Measurements from ENCODE around the gene GREB1L. TPM values are rescaled to one million over a fixed set of nuclear protein-coding genes. Genes with fewer than 3 reads are reported as not detected.
A peak's percentile ranks its signal among the peaks of the same experiment; 100 is the strongest.

GREB1L gene
- total and polyA plus RNA-seq, 2 donors from 2014 or later: 0.79 TPM; not detected in 1

- intact Hi-C loops (cut with DNase I): no loop called here
- H3K4me1 ChIP-seq (ENCODE audit: control insufficient read depth in 2 of 3, insufficient read depth in 2 of 3, low read depth in 1 of 3, low read length in 3 of 3): no peaks in the 10 kb centered on the region
- no peak overlapping the region for H3K27ac ChIP-seq (ENCODE audit: low read depth in 2 of 2, low read length in 2 of 2)
- no peaks in the 10 kb centered on the region for H3K36me3 ChIP-seq (ENCODE audit: control insufficient read depth in 2 of 3, insufficient read depth in 3 of 3, low read length in 3 of 3)
- FAIRE-seq (no peak), DNase-seq (no peak)
- no peak overlapping the region for H3K9ac ChIP-seq (ENCODE audit: low read length in 3 of 3)
- no peak for TF ChIP-seq CTCF (IDR thresholded peaks at IDR 0.05; ENCODE audit: borderline replicate concordance, extremely low read depth, insufficient read depth)
- no peak overlapping the region for H3K4me3 ChIP-seq (ENCODE audit: low read length in 3 of 3)
- H3K9me3 ChIP-seq (ENCODE audit: control insufficient read depth in 2 of 3, insufficient read depth in 1 of 3, low read length in 3 of 3): no peaks in the 10 kb centered on the region
- no peaks in the 10 kb centered on the region for H3K27me3 ChIP-seq (ENCODE audit: control insufficient read depth, insufficient read depth, low read length)
Observed at GRCh38 chr18:21451851-21452250, 209.8 kb downstream of the GREB1L start.

- H3K9ac ChIP-seq (ENCODE audit: low read length in 3 of 3): no peak overlapping the region
- H3K36me3 ChIP-seq (ENCODE audit: control insufficient read depth in 2 of 3, insufficient read depth in 3 of 3, low read length in 3 of 3): no peaks in the 10 kb centered on the region
- no peak overlapping the region for H3K27ac ChIP-seq (ENCODE audit: low read depth in 2 of 2, low read length in 2 of 2)
- intact Hi-C loops (cut with DNase I): no loop called here
- no peaks in the 10 kb centered on the region for H3K4me1 ChIP-seq (ENCODE audit: control insufficient read depth in 2 of 3, insufficient read depth in 2 of 3, low read depth in 1 of 3, low read length in 3 of 3)
- no peak for TF ChIP-seq CTCF (IDR thresholded peaks at IDR 0.05; ENCODE audit: borderline replicate concordance, extremely low read depth, insufficient read depth)
- peak in 1 of 5 donors; percentile 4 for DNase-seq
- no peak for FAIRE-seq
- no peak overlapping the region for H3K4me3 ChIP-seq (ENCODE audit: low read length in 3 of 3)
- H3K27me3 ChIP-seq (ENCODE audit: control insufficient read depth, insufficient read depth, low read length): no peaks in the 10 kb centered on the region
- no peaks in the 10 kb centered on the region for H3K9me3 ChIP-seq (ENCODE audit: control insufficient read depth in 2 of 3, insufficient read depth in 1 of 3, low read length in 3 of 3)
Observed at GRCh38 chr18:21452276-21452780, 210.3 kb downstream of the GREB1L start.

GRCh38 chr18:21452796-21453510 is 210.9 kb downstream of the GREB1L start:
- peak in 1 of 5 donors; percentile 34 for DNase-seq
- Histone ChIP-seq H3K36me3 (ENCODE audit: control insufficient read depth in 2 of 3, insufficient read depth in 3 of 3, low read length in 3 of 3) (no peaks in the 10 kb centered on the region), H3K9me3 (ENCODE audit: control insufficient read depth in 2 of 3, insufficient read depth in 1 of 3, low read length in 3 of 3) (no peaks in the 10 kb centered on the region), H3K27ac (ENCODE audit: low read depth in 2 of 2, low read length in 2 of 2) (no peak overlapping the region), H3K27me3 (ENCODE audit: control insufficient read depth, insufficient read depth, low read length) (no peaks in the 10 kb centered on the region), H3K4me1 (ENCODE audit: control insufficient read depth in 2 of 3, insufficient read depth in 2 of 3, low read depth in 1 of 3, low read length in 3 of 3) (no peaks in the 10 kb centered on the region), H3K9ac (ENCODE audit: low read length in 3 of 3) (no peak overlapping the region), H3K4me3 (ENCODE audit: low read length in 3 of 3) (no peak overlapping the region)
- no peak for TF ChIP-seq CTCF (IDR thresholded peaks at IDR 0.05; ENCODE audit: borderline replicate concordance, extremely low read depth, insufficient read depth)
- intact Hi-C loops (cut with DNase I): no loop called here
- no peak for FAIRE-seq
